ENCODE results near the gene COQ8A.
A peak's percentile ranks its signal among the peaks of the same experiment; 100 is the strongest.

COQ8A gene

DNA sequence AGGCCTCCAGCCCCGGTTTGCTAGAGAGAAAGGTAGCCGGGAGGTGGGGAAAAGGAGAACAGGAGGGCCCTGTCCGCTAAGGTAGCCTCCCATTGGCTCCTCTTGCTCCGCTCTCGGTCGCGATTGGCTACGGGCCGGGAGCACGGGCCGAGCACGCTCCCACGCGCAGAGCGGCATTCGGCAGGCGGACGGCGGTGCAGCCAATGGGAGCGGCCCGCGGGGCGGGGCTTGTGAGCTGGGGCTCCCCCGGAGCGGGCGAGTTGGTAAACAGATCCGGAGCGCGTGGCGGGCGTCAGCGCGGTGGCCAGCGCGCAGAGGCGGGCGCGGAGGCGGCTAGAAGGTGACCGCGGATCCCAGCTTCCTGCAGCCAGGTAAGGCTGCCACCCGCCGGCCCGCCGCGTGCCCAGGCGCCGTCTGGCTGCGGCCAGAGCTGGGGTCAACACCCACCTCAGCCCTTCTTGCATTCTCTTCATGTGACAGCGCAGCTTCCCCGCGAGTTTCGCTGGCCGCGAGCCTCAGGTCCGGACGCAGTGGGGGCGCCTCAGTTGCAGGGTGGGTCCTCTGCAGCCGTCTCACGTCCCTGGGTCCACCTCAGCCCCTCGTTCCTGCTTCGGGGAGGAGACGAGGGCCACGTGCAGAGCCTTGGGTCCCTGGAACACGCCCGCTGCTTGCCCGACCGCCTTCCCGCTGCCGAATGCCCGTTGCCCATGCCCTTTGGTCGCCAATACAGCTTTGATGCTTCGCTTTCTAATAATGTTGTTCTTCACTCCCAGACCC lies at the start of gene COQ8A:
TSS of gene COQ8A (plus strand) at position 266 of the 777 bp plus-strand sequence. CDS start 21,092 bp downstream, outside the sequence.
- Histone ChIP-seq H3K36me3 (ENCODE audit: insufficient read depth, low read length) (no peaks in the 10 kb centered on the region), H3K4me1 (ENCODE audit: insufficient read depth, low read length) (peaks cover 36% of the 10 kb centered on the region), H3K27me3 (ENCODE audit: insufficient read depth, low read length, poor library complexity) (no peaks in the 10 kb centered on the region), H3K4me3 (ENCODE audit: low read depth in 1 of 2, low read length in 2 of 2) (peak within 1 kb of the TSS; percentile 48 to 95), H3K9me3 (ENCODE audit: insufficient read depth, low read length, severe bottlenecking) (peaks cover 4% of the 10 kb centered on the region), H3K4me2 (ENCODE audit: insufficient read depth, low read length) (peak within 1 kb of the TSS; percentile 98), H3K27ac (ENCODE audit: low read length) (peak within 1 kb of the TSS; percentile 98), H3K79me2 (ENCODE audit: insufficient read depth, low read length) (peaks cover 42% of the 10 kb centered on the region), H3K9ac (ENCODE audit: low read depth, low read length) (peak within 1 kb of the TSS; percentile 78), H2AFZ (ENCODE audit: low read depth, low read length) (peak within 1 kb of the TSS; percentile 95), H4K20me1 (ENCODE audit: insufficient read depth, low read length) (peaks cover 11% of the 10 kb centered on the region; the same call in 1 of the 2 replicates)
- peak; percentile 99 for DNase-seq
- peak; percentile 95 for ATAC-seq (ENCODE audit: insufficient read depth, low read depth)
- TF ChIP-seq EZH2 (IDR thresholded peaks at IDR 0.05; ENCODE audit: borderline replicate concordance, low read depth, low read length, severe bottlenecking): no peak
- TF ChIP-seq, protein P1, sequence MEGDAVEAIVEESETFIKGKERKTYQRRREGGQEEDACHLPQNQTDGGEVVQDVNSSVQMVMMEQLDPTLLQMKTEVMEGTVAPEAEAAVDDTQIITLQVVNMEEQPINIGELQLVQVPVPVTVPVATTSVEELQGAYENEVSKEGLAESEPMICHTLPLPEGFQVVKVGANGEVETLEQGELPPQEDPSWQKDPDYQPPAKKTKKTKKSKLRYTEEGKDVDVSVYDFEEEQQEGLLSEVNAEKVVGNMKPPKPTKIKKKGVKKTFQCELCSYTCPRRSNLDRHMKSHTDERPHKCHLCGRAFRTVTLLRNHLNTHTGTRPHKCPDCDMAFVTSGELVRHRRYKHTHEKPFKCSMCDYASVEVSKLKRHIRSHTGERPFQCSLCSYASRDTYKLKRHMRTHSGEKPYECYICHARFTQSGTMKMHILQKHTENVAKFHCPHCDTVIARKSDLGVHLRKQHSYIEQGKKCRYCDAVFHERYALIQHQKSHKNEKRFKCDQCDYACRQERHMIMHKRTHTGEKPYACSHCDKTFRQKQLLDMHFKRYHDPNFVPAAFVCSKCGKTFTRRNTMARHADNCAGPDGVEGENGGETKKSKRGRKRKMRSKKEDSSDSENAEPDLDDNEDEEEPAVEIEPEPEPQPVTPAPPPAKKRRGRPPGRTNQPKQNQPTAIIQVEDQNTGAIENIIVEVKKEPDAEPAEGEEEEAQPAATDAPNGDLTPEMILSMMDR (IDR thresholded peaks at IDR 0.05; ENCODE audit: borderline replicate concordance, extremely low read depth, low read length, poor library complexity, severe bottlenecking): no peak

DNA sequence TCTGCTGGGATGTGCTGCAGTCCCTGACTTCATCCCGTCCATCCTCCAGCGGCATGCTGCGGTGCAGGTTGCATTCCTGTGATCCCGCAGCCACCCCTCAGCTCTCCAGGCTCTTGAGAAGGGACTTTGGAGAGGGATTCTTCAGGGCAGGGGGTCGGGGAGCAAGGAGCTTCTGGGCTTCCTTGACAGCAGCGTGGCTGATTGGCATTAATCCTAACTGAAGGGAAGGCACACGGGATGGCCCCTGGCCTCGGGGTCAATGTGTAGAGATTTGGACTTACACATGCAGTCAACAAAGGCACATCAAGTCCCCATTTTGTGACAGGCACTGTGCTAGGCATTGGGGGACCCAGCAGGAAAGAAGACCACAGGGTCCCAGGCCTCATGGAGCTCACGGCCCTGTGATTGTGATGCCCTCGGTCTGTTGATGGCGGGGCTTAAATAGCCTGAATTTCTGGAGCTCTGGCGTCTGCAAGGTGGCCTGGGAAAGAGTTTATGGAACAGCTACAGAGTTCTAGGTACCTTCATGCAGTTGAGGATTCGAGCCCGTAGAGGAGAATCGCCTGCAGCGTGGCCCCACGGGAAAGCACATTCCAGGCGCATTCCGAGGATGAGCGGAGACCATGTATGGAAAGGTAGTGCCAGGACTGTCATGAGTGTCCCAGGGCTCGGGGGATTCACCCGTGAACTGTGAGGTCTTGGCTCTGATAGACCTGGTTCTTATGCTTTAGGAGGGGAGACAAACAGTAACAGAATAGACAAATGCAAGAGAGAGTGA lies 49.6 kb upstream of the COQ8A start:
- Histone ChIP-seq H3K4me2 (ENCODE audit: insufficient read depth, low read length) (no peak overlapping the region), H3K9me3 (ENCODE audit: insufficient read depth, low read length, severe bottlenecking) (no peaks in the 10 kb centered on the region), H4K20me1 (ENCODE audit: insufficient read depth, low read length) (no peaks in the 10 kb centered on the region), H3K79me2 (ENCODE audit: insufficient read depth, low read length) (no peaks in the 10 kb centered on the region), H3K27ac (ENCODE audit: low read length) (no peak overlapping the region), H3K36me3 (ENCODE audit: insufficient read depth, low read length) (no peaks in the 10 kb centered on the region), H3K4me1 (ENCODE audit: insufficient read depth, low read length) (no peaks in the 10 kb centered on the region), H3K9ac (ENCODE audit: low read depth, low read length) (no peak overlapping the region), H3K27me3 (ENCODE audit: insufficient read depth, low read length, poor library complexity) (no peaks in the 10 kb centered on the region), H3K4me3 (ENCODE audit: low read depth in 1 of 2, low read length in 2 of 2) (no peak overlapping the region), H2AFZ (ENCODE audit: low read depth, low read length) (no peak overlapping the region)
- DNase-seq (no peak), ATAC-seq (ENCODE audit: insufficient read depth, low read depth) (no peak)
- TF ChIP-seq EZH2 (IDR thresholded peaks at IDR 0.05; ENCODE audit: borderline replicate concordance, low read depth, low read length, severe bottlenecking): no peak
- TF ChIP-seq, protein P1 (IDR thresholded peaks at IDR 0.05; ENCODE audit: borderline replicate concordance, extremely low read depth, low read length, poor library complexity, severe bottlenecking): no peak

DNA sequence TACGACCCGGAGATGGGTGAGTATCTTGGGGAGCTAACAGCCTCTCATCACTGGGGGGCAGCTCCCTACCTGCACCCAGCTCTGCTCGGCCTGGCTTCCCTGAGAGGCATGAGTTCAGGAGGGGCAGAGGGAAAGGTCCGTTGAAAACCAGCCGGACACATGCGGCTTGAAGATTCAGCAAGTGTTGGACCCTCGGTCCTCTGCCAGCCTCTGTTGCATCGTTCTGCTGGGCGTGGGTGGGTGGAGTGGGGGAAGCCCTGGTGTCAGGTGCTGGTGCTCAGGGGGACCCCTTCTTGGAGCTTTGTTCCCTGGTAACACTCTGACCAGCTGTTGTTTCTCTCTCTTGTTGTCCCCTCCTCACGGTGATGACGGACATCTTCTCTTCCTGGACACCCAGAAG lies 48.7 kb upstream of the COQ8A start:
- no peaks in the 10 kb centered on the region for H3K36me3 ChIP-seq (ENCODE audit: insufficient read depth, low read length)
- H2AFZ ChIP-seq (ENCODE audit: low read depth, low read length): no peak overlapping the region
- H3K4me3 ChIP-seq (ENCODE audit: low read depth in 1 of 2, low read length in 2 of 2): no peak overlapping the region
- H4K20me1 ChIP-seq (ENCODE audit: insufficient read depth, low read length): no peaks in the 10 kb centered on the region
- no peak overlapping the region for H3K4me2 ChIP-seq (ENCODE audit: insufficient read depth, low read length)
- H3K27me3 ChIP-seq (ENCODE audit: insufficient read depth, low read length, poor library complexity): no peaks in the 10 kb centered on the region
- TF ChIP-seq, protein P1 (IDR thresholded peaks at IDR 0.05; ENCODE audit: borderline replicate concordance, extremely low read depth, low read length, poor library complexity, severe bottlenecking): no peak
- no peak for TF ChIP-seq EZH2 (IDR thresholded peaks at IDR 0.05; ENCODE audit: borderline replicate concordance, low read depth, low read length, severe bottlenecking)
- no peaks in the 10 kb centered on the region for H3K79me2 ChIP-seq (ENCODE audit: insufficient read depth, low read length)
- ATAC-seq (ENCODE audit: insufficient read depth, low read depth) (no peak), DNase-seq (no peak)
- H3K27ac ChIP-seq (ENCODE audit: low read length): no peak overlapping the region
- no peaks in the 10 kb centered on the region for H3K4me1 ChIP-seq (ENCODE audit: insufficient read depth, low read length)
- no peak overlapping the region for H3K9ac ChIP-seq (ENCODE audit: low read depth, low read length)
- no peaks in the 10 kb centered on the region for H3K9me3 ChIP-seq (ENCODE audit: insufficient read depth, low read length, severe bottlenecking)

Measured in DND-41 (cell line).